Thymus (tissue), 11 donors: Measurements from ENCODE around the gene TMEM62. TPM values are rescaled to one million over a fixed set of nuclear protein-coding genes. Genes with fewer than 3 reads are reported as not detected.

Source experiments
- DNase-seq, 9 donors: peaks; one replicate each; pipeline ENCODE4 v3.0.0-alpha.2; 2013; ENCODE audit warnings: low spot score in 9 of 9, low read depth in 6 of 9, missing footprints in 1 of 9
- H3K27ac ChIP-seq, 2 donors: one replicate each; pipeline ENCODE4 v1.5.1; 2013; ENCODE audit warnings: control low read depth in 1 of 2, low read depth in 1 of 2, low read length in 1 of 2, mild to moderate bottlenecking in 1 of 2, moderate library complexity in 1 of 2
- H3K27me3 ChIP-seq, 2 donors: one replicate each; pipeline ENCODE4 v1.5.1; 2013; ENCODE audit warnings: low read length in 1 of 2; ENCODE audit not compliant: control insufficient read depth in 2 of 2, insufficient read depth in 1 of 2
- H3K36me3 ChIP-seq, 2 donors: one replicate each; pipeline ENCODE4 v1.5.1; 2013; ENCODE audit warnings: low read length in 1 of 2, mild to moderate bottlenecking in 1 of 2, moderate library complexity in 1 of 2; ENCODE audit not compliant: control insufficient read depth in 2 of 2, insufficient read depth in 2 of 2
- H3K4me1 ChIP-seq, 2 donors: one replicate each; pipeline ENCODE4 v1.5.1; 2013; ENCODE audit warnings: low read length in 2 of 2; ENCODE audit not compliant: control insufficient read depth in 2 of 2, insufficient read depth in 2 of 2
- H3K4me3 ChIP-seq, 2 donors: one replicate each; pipeline ENCODE4 v1.5.1; 2013; ENCODE audit warnings: low read length in 2 of 2, control low read depth in 1 of 2, mild to moderate bottlenecking in 1 of 2
- H3K9me3 ChIP-seq, 2 donors: one replicate each; pipeline ENCODE4 v1.5.1; 2013; ENCODE audit warnings: low read length in 1 of 2, mild to moderate bottlenecking in 1 of 2; ENCODE audit not compliant: control insufficient read depth in 2 of 2, insufficient read depth in 1 of 2
- WGBS: extraction: QIAGEN DNeasy Blood & Tissue Kit; methylation state at CpG from one replicate; pipeline ENCODE4 v1.1.7; 2013; 5-methylcytosine and 5-hydroxymethylcytosine counted together
- polyA plus RNA-seq: library from polyadenylated mRNA; stranded (reverse); fragments of 200-250 nt; gene quantifications from one replicate; pipeline ENCODE4 v1.2.3, GENCODE V29; 2013
- total RNA-seq: library from RNA; stranded (reverse); fragments of 120-200 nt; gene quantifications from one replicate; pipeline ENCODE4 v1.2.4, GENCODE V29; 2013
- donor health status: healthy.

TMEM62 gene
- total and polyA plus RNA-seq, 2 donors = 5.1 to 17.8 TPM

DNA sequence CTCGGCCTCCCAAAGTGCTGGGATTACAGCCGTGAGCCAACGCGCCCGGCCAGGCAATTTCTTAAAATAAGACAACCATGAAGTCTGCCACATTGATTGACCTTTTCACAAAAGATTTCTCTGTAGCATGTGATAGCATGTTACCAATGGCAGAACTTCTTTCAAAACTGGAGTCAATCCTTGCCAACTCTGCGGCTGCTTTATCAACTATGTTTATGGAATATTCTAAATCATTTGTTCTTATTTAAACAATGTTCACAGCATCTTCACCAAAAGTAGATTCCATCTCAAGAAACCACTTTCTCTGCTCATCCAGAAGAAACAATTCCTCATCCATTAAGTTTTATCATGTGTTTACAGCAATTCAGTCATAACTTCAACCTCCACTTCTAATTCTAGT, 37.0 kb upstream of the TMEM62 start:
- DNase-seq = no peak
- Histone ChIP-seq H3K4me1 (no peaks in the 10 kb centered on the region), H3K4me3 (no peak overlapping the region), H3K27ac (no peak overlapping the region), H3K9me3 (no peaks in the 10 kb centered on the region), H3K27me3 (no peaks in the 10 kb centered on the region), H3K36me3 (peaks cover 11 to 13% of the 10 kb centered on the region in 2 donors)
- over 99% methylated on average over 6 of the region's 6 CpGs for WGBS

DNA sequence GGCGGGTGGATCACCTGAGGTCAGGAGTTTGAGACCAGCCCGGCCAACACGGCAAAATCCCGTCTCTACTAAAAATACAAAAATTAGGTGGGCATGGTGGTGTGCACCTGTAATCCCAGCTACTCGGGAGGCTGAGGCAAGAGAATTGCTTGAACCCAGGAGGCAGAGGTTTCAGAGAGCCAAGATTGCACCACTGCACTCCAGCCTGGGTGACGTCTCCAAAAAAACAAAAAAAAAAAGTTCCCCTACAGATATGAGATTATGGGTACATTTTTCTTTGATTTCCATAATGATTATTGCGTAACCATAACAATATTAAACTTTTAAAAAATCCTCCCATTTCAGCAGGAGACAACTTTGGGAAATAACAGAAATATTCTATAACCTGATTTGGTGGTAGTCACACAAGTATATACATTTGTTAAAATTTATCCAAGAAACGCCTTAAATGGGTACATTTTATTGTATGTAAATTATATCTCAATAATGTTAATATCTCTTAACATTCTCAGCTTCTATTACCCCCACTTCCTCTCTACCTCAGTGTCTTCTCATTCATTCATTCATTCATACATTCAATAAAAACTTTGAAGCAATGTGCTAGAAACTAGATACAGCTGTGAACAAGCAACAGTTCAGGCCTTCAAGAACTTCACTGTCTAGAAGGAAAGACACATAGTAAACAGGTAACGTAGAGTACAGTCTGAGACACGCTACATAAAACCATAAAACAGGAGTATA, 34.1 kb upstream of the TMEM62 start:
- Histone ChIP-seq H3K9me3 (no peaks in the 10 kb centered on the region), H3K27ac (no peak overlapping the region), H3K36me3 (peaks cover 11 to 13% of the 10 kb centered on the region in 2 donors), H3K4me1 (peaks cover under 1% of the 10 kb centered on the region in 2 donors), H3K27me3 (no peaks in the 10 kb centered on the region), H3K4me3 (no peak overlapping the region)
- WGBS = 98% methylated on average over 10 of the region's 10 CpGs
- no peak for DNase-seq

DNA sequence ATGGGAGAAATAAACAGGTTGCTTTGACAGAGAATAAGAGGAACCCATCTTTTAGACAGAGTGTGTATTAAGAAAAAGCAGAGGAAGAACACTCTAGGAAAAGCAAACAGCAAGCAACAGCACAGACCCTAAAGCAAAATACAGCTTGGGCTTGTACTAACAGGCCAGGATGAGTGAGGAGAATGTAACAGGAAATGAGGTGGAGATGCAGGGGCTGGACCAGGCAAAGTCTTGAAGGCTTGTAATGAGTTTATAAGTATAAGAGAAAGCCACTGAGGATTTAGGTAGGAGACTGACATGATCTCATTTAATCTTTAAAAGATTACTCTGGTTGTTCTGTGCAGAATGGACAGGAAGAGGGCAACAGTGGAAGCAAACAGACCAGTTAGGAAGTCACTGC, 32.4 kb upstream of the TMEM62 start:
- Histone ChIP-seq H3K4me1 (peaks cover 5 to 11% of the 10 kb centered on the region in 2 donors), H3K36me3 (peaks cover 11 to 13% of the 10 kb centered on the region in 2 donors), H3K9me3 (no peaks in the 10 kb centered on the region), H3K27ac (no peak overlapping the region), H3K27me3 (no peaks in the 10 kb centered on the region), H3K4me3 (no peak overlapping the region)
- DNase-seq = no peak

DNA sequence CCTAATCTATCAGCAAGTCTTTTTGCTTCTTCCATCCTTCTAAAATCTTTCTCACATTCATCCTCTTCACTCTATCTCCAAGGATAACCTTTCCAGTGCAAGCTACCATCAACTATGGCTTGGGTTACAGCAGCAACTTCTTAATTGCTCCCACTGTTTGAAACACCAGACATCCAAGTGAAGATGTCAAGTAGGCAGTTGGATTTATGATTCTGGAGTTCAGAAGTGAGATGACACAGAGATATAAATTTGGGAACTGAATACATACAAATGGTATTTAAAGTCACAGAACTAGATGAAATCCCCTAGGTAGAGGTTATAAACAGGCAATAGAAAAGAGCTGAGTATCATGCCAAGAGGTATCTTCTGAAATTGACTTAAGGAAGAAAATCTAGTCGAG, 31.2 kb upstream of the TMEM62 start:
- Histone ChIP-seq H3K4me3 (no peak overlapping the region), H3K9me3 (no peaks in the 10 kb centered on the region), H3K27ac (no peak overlapping the region), H3K36me3 (peaks cover 11 to 13% of the 10 kb centered on the region in 2 donors), H3K4me1 (peaks cover 5 to 11% of the 10 kb centered on the region in 2 donors), H3K27me3 (no peaks in the 10 kb centered on the region)
- no peak for DNase-seq
- WGBS = 98% methylated on average over 1 of the region's 1 CpG

DNA sequence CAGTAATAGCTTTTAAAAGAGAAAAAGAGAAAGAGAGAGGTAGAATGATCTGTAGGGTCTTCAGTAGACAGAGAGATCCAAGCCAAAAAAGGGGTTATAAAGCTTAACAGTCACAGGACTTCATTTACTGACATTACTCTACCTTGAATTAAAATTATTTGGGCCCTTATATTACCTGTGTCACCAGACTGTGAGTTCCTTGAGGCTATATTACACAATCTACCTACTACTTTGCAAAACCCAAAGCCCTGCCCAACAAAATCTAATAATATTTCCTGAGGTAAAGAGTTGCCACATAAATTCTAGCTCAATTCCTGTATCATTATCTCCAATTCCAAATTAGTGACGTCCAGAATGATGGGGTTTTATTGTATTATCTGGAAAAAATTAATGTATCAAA, 29.5 kb upstream of the TMEM62 start:
- DNase-seq = no peak
- Histone ChIP-seq H3K4me3 (no peak overlapping the region), H3K27ac (no peak overlapping the region), H3K4me1 (peaks cover 5 to 11% of the 10 kb centered on the region in 2 donors), H3K27me3 (no peaks in the 10 kb centered on the region), H3K36me3 (peaks cover 10 to 11% of the 10 kb centered on the region in 2 donors), H3K9me3 (no peaks in the 10 kb centered on the region)
- 96% methylated on average over 1 of the region's 1 CpG for WGBS

GRCh38 chr15:43104426-43104825, 29.0 kb upstream of the TMEM62 start:
- peaks cover 10 to 11% of the 10 kb centered on the region in 2 donors for H3K36me3 ChIP-seq
- H3K9me3 ChIP-seq = no peaks in the 10 kb centered on the region
- WGBS = 83% methylated on average over 5 of the region's 5 CpGs
- no peak overlapping the region for H3K4me3 ChIP-seq
- DNase-seq = no peak
- no peaks in the 10 kb centered on the region for H3K27me3 ChIP-seq
- peaks cover 5 to 11% of the 10 kb centered on the region in 2 donors for H3K4me1 ChIP-seq
- H3K27ac ChIP-seq = no peak overlapping the region

DNA sequence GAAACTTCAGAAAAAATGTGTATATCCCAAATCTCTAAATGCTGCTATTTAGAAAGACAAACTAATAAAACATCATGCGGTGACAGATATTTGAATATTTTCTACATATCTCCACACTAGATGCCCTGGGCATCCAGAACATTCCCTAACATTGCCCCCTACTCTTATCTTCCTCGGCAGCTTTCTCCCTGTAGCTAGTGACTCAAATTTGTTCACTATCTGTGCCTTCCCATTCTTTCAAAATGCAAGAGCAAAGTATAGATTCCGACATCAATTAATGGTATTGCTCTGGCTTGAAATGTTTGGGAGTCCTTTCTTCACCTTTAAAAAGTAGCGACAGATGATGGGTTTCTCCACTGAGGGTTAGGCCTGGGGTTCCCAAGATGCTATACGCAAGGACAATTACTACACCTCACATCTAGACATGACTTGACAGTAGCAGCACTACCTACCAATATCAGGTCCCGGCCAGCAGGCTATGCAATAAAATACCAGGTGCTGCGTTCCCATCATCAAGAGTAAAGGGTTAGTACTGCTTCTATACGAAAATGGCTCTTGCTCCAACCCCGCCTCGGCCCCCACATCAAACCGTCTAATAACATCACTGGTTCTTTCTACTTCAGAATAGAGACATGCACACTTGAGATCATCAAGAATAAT, 28.2 kb upstream of the TMEM62 start:
- Histone ChIP-seq H3K36me3 (peaks cover 7% of the 10 kb centered on the region in 2 donors), H3K9me3 (no peaks in the 10 kb centered on the region), H3K4me1 (peaks cover 5 to 11% of the 10 kb centered on the region in 2 donors), H3K27me3 (no peaks in the 10 kb centered on the region), H3K27ac (peak overlapping the region; percentile 78 to 93), H3K4me3 (peak overlapping the region; percentile 73 to 95)
- 17% methylated on average over 11 of the region's 11 CpGs for WGBS
- DNase-seq = peak in 3 of 9 donors; percentile 13 to 46 (median 37)

DNA sequence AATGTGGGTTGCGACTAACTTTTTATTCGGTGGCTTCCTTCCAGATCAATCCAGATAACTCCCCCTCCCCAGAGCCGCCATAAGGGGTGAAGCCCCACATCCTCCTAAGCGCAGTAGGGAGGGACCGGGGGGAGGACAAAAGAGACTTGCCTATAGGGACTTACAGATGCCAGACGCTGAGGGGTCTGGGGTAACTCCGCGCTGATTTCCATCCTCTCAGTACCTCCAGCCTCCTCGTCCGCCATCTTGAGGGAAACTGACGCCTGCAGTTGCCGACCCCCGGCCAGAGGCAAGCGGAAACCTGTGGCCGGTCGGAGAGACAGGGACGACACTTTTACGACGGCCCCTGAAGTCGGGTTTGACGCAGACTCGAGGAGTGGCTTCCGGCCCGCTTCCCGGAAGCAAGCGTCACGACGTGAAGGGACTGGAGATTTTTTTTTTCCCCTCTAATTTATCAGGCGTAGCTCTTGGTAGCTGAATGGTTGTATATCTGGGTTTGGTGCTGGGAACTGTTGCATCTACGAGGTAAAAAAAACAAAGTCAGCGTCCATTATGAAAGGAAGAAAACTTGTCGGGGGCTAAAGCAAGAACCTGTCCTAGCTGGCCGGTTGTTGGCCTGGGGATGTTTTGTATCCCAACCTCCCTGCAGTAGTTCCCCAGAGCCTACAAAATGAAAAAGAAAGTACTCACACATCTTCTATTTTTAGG, 27.5 kb upstream of the TMEM62 start, which contains the start of gene UBR1:
UBR1 (minus strand) TSS at position 261 of the 708 bp plus-strand sequence; CDS start at position 245, 16 bp downstream.
- peak; percentile 77 to 95 (median 86) for DNase-seq
- H3K4me1 ChIP-seq = peaks cover 5 to 11% of the 10 kb centered on the region in 2 donors
- H3K36me3 ChIP-seq = peaks cover 3 to 5% of the 10 kb centered on the region in 2 donors
- no peaks in the 10 kb centered on the region for H3K9me3 ChIP-seq
- under 1% methylated on average over 33 of the region's 33 CpGs for WGBS
- no peaks in the 10 kb centered on the region for H3K27me3 ChIP-seq
- peak within 1 kb of the TSS; percentile 78 to 93 for H3K27ac ChIP-seq
- H3K4me3 ChIP-seq = peak within 1 kb of the TSS; percentile 73 to 95

- H3K4me1 ChIP-seq = peaks cover 5 to 11% of the 10 kb centered on the region in 2 donors
- H3K27me3 ChIP-seq = no peaks in the 10 kb centered on the region
- no peak for DNase-seq
- peaks cover 0 to 5% of the 10 kb centered on the region in 2 donors for H3K36me3 ChIP-seq
- no peaks in the 10 kb centered on the region for H3K9me3 ChIP-seq
- peak overlapping the region; percentile 78 to 93 for H3K27ac ChIP-seq
- peak overlapping the region; percentile 73 to 95 for H3K4me3 ChIP-seq
- 28% methylated on average over 7 of the region's 7 CpGs for WGBS
These were observed 26.9 kb upstream of the TMEM62 start for GRCh38 chr15:43106486-43106829.
